Loucy (cell line): ENCODE results near the gene TMCC3.

Source experiments
- CTCF ChIP-seq: fragments of 200-600 bp; sonication (generic); conservative IDR thresholded peaks from 2 replicates; pipeline ENCODE4 v1.5.1; 2014; ENCODE audit warnings: mild to moderate bottlenecking, antibody characterized with exemption, low read length
- EZH2phosphoT487 ChIP-seq: fragments of 200-600 bp; IDR thresholded peaks from 2 replicates; pipeline ENCODE4 v1.6.1; 2018; ENCODE audit warnings: antibody characterized with exemption, mild to moderate bottlenecking, moderate library complexity, borderline replicate concordance

GRCh38 chr12:94697631-94698030 lies 47.3 kb upstream of the TMCC3 start:
- TF ChIP-seq CTCF (no peak), EZH2phosphoT487 (no peak)
